22Rv1 (cell line): ENCODE results near the gene IGSF21.

ENCODE experiments used
- CTCF ChIP-seq: fragments of 450-650 bp; IDR thresholded peaks from 2 replicates; pipeline ENCODE4 v1.5.1; 2017; ENCODE audit warnings: mild to moderate bottlenecking
- ZFX ChIP-seq: fragments of 450-650 bp; IDR thresholded peaks from 2 replicates; pipeline ENCODE4 v1.6.1; 2017; ENCODE audit warnings: antibody characterized with exemption, borderline replicate concordance

- no peak for TF ChIP-seq CTCF
- TF ChIP-seq ZFX: no peak
Observed at GRCh38 chr1:18130356-18130755, 22.8 kb downstream of the IGSF21 start.
